ENCODE data around the gene INAVA.
"Not testable (repeated sequence)": the region's sequence is repeated elsewhere in the genome, so short reads cannot be mapped to it uniquely, and the experiment has no call there.

GRCh38 chr1:200930285-200930684 lies 35.6 kb downstream of the INAVA start:
- TF ChIP-seq EZH2 (IDR thresholded peaks at IDR 0.05); POLR2AphosphoS5 (IDR thresholded peaks at IDR 0.05; ENCODE audit: borderline replicate concordance, low read depth, low read length): not testable (repeated sequence)

All from SK-N-MC (cell line).